ENCODE measurements around the gene CRIP2. TPM values are rescaled to one million over a fixed set of nuclear protein-coding genes. Genes with fewer than 3 reads are reported as not detected.

Gene CRIP2
- total and polyA plus RNA-seq, 2 experiments from 2014 or later = 3.4 to 9.6 TPM

GRCh38 chr14:105447651-105448640, 26.7 kb upstream of the CRIP2 start:
- H2AFZ ChIP-seq = no peak overlapping the region
- peaks cover 10% of the 10 kb centered on the region for H3K36me3 ChIP-seq (ENCODE audit: insufficient read depth)
- H3K4me1 ChIP-seq (ENCODE audit: insufficient read depth) = no peaks in the 10 kb centered on the region
- H3F3A ChIP-seq (replicated peaks; ENCODE audit: low read depth) = 0 out of 2 replicates have a peak, but pooled peaks cover 6% of the 10 kb centered on the region
- peaks cover 26% of the 10 kb centered on the region for H4K20me1 ChIP-seq (replicated peaks; ENCODE audit: insufficient read depth)
- H3K4me1 Mint-ChIP-seq = 0 out of 3 replicates have a peak, but pooled peaks cover 3% of the 10 kb centered on the region
- H3K27ac Mint-ChIP-seq = no peak overlapping the region; the same call in 1 of the 2 replicates
- no peak overlapping the region for H3K4me2 ChIP-seq
- peaks cover 11% of the 10 kb centered on the region; the same call in 1 of the 2 replicates for H3K79me2 ChIP-seq (replicated peaks; ENCODE audit: insufficient read depth)
- peaks cover 32% of the 10 kb centered on the region for H3K36me3 Mint-ChIP-seq (ENCODE audit: low read depth)
- peaks cover 14% of the 10 kb centered on the region for H3K27me3 Mint-ChIP-seq (ENCODE audit: insufficient read depth, low read depth, poor library complexity)
- H3K27ac ChIP-seq (ENCODE audit: low read depth) = peak overlapping the region; percentile 59; the same call in 1 of the 2 replicates
- no peaks in the 10 kb centered on the region for H3K27me3 ChIP-seq (ENCODE audit: insufficient read depth)
- no peak for DNase-seq (ENCODE audit: low spot score)
- no peak for TF ChIP-seq EZH2 (IDR thresholded peaks at IDR 0.05; ENCODE audit: low read depth, unreplicated experiment)
- no peak for TF ChIP-seq ZNF331 (CRISPR knock-in tag; IDR thresholded peaks at IDR 0.05; ENCODE audit: low read depth)
- TF ChIP-seq POLR2AphosphoS5 (IDR thresholded peaks at IDR 0.05; ENCODE audit: low read depth) = no peak
- TF ChIP-seq REST (IDR thresholded peaks at IDR 0.05; ENCODE audit: unreplicated experiment) = no peak
- no peak for TF ChIP-seq STAT1 (IDR thresholded peaks at IDR 0.05; ENCODE audit: unreplicated experiment)
- no peak for TF ChIP-seq CREB1 (CRISPR knock-in tag; IDR thresholded peaks at IDR 0.05; ENCODE audit: low read depth)
- no peaks in the 10 kb centered on the region for H3K9me3 Mint-ChIP-seq
- H3K9me2 ChIP-seq (ENCODE audit: insufficient read depth) = no peaks in the 10 kb centered on the region
- no peak overlapping the region for H3K4me3 Mint-ChIP-seq
- ATAC-seq = peak; percentile 27
- H3K4me3 ChIP-seq = no peak overlapping the region

- TF ChIP-seq CREB1 (CRISPR knock-in tag; IDR thresholded peaks at IDR 0.05; ENCODE audit: low read depth) (no peak), ETS1 (IDR thresholded peaks at IDR 0.05) (no peak), EZH2 (IDR thresholded peaks at IDR 0.05; ENCODE audit: low read depth, unreplicated experiment) (no peak), REST (IDR thresholded peaks at IDR 0.05; ENCODE audit: unreplicated experiment) (no peak), STAT1 (IDR thresholded peaks at IDR 0.05; ENCODE audit: unreplicated experiment) (no peak), NANOG (IDR thresholded peaks at IDR 0.05; ENCODE audit: borderline replicate concordance) (no peak), CTCF (conservative IDR thresholded peaks at IDR 0.05; ENCODE audit: low read depth in 2 of 2) (peak; percentile 65 to 75), ZNF114 (CRISPR knock-in tag; IDR thresholded peaks at IDR 0.05) (no peak), ZNF331 (CRISPR knock-in tag; IDR thresholded peaks at IDR 0.05; ENCODE audit: low read depth) (no peak)
- Mint-ChIP-seq H3K4me1 (0 out of 3 replicates have a peak, but pooled peaks cover 3% of the 10 kb centered on the region), H3K27ac (no peak overlapping the region; the same call in 1 of the 2 replicates), H3K4me3 (no peak overlapping the region), H3K9me3 (no peaks in the 10 kb centered on the region), H3K36me3 (ENCODE audit: low read depth) (peaks cover 32% of the 10 kb centered on the region), H3K27me3 (ENCODE audit: insufficient read depth, low read depth, poor library complexity) (peaks cover 14% of the 10 kb centered on the region)
- ATAC-seq = peak; percentile 92
- no peak overlapping the region for H3K27ac ChIP-seq (ENCODE audit: low read depth)
- H3K79me2 ChIP-seq (replicated peaks; ENCODE audit: insufficient read depth) = peaks cover 5% of the 10 kb centered on the region; the same call in 1 of the 2 replicates
- H3K36me3 ChIP-seq (ENCODE audit: insufficient read depth) = peaks cover 10% of the 10 kb centered on the region
- peaks cover 20% of the 10 kb centered on the region for H4K20me1 ChIP-seq (replicated peaks; ENCODE audit: insufficient read depth)
- 0 out of 2 replicates have a peak, but pooled peaks cover 6% of the 10 kb centered on the region for H3F3A ChIP-seq (replicated peaks; ENCODE audit: low read depth)
- H2AFZ ChIP-seq = no peak overlapping the region
- H3K4me3 ChIP-seq = no peak overlapping the region
- no peaks in the 10 kb centered on the region for H3K27me3 ChIP-seq (ENCODE audit: insufficient read depth)
- peak; percentile 88 for DNase-seq (ENCODE audit: low spot score)
- no peak overlapping the region for H3K4me2 ChIP-seq
- H3K4me1 ChIP-seq (ENCODE audit: insufficient read depth) = no peaks in the 10 kb centered on the region
- no peaks in the 10 kb centered on the region for H3K9me2 ChIP-seq (ENCODE audit: insufficient read depth)
Measured at GRCh38 chr14:105448706-105449111, 25.9 kb upstream of the CRIP2 start.

Data from GM23338 (cell line).